ENCODE data around the gene GORASP2. TPM values are rescaled to one million over a fixed set of nuclear protein-coding genes. Genes with fewer than 3 reads are reported as not detected.

The GORASP2 gene
- total and polyA plus RNA-seq, 10 donors: 17.3 to 57.5 (median 50.6) TPM

GRCh38 chr2:170883683-170884082, 45.4 kb upstream of the GORASP2 start:
- peaks cover 0 to 13% (median 0%) of the 10 kb centered on the region in 7 donors for H3K27me3 ChIP-seq (replicated peaks in 1 of 7)
- intact Hi-C loops (cut with DNase I; ENCODE audit: low total_unique reads): no loop called here
- 81 to 93% (median 86%) methylated on average over 2 of the region's 2 CpGs for WGBS, 5 donors
- DNase-seq: no peak
- H3K9me3 ChIP-seq: no peaks in the 10 kb centered on the region
- no peaks in the 10 kb centered on the region for H3K36me3 ChIP-seq
- H3K4me3 ChIP-seq: no peak overlapping the region
- no peak for TF ChIP-seq POLR2A (IDR thresholded peaks at IDR 0.05)
- TF ChIP-seq POLR2AphosphoS5 (IDR thresholded peaks at IDR 0.05): no peak
- no peak for TF ChIP-seq CTCF (IDR thresholded peaks at IDR 0.05 in 8 of 11, conservative IDR thresholded peaks at IDR 0.05 in 3 of 11)
- H3K27ac ChIP-seq: no peak overlapping the region
- H3K4me1 ChIP-seq: peaks cover 0 to 1% (median 0%) of the 10 kb centered on the region in 6 donors

GRCh38 chr2:170885130-170885791, 43.8 kb upstream of the GORASP2 start:
- 77 to 91% (median 85%) methylated on average over 5 of the region's 5 CpGs for WGBS, 5 donors
- H3K4me1 ChIP-seq: no peaks in the 10 kb centered on the region
- no peak for DNase-seq
- peaks cover 0 to 13% (median 0%) of the 10 kb centered on the region in 7 donors for H3K27me3 ChIP-seq (replicated peaks in 1 of 7)
- H3K27ac ChIP-seq: no peak overlapping the region
- intact Hi-C loops (cut with DNase I; ENCODE audit: low total_unique reads): no loop called here
- no peak for TF ChIP-seq CTCF (IDR thresholded peaks at IDR 0.05 in 8 of 11, conservative IDR thresholded peaks at IDR 0.05 in 3 of 11)
- TF ChIP-seq POLR2A (IDR thresholded peaks at IDR 0.05): no peak
- TF ChIP-seq POLR2AphosphoS5 (IDR thresholded peaks at IDR 0.05): no peak
- no peaks in the 10 kb centered on the region for H3K36me3 ChIP-seq
- H3K9me3 ChIP-seq: no peaks in the 10 kb centered on the region
- H3K4me3 ChIP-seq: no peak overlapping the region

GRCh38 chr2:170886386-170886785, 42.7 kb upstream of the GORASP2 start:
- Histone ChIP-seq H3K4me3 (no peak overlapping the region), H3K9me3 (no peaks in the 10 kb centered on the region), H3K36me3 (no peaks in the 10 kb centered on the region), H3K4me1 (no peaks in the 10 kb centered on the region), H3K27ac (no peak overlapping the region), H3K27me3 (replicated peaks in 1 of 7) (peaks cover 0 to 13% (median 0%) of the 10 kb centered on the region in 7 donors)
- intact Hi-C loops (cut with DNase I; ENCODE audit: low total_unique reads): no loop called here
- TF ChIP-seq CTCF (IDR thresholded peaks at IDR 0.05 in 8 of 11, conservative IDR thresholded peaks at IDR 0.05 in 3 of 11): no peak
- no peak for TF ChIP-seq POLR2AphosphoS5 (IDR thresholded peaks at IDR 0.05)
- TF ChIP-seq POLR2A (IDR thresholded peaks at IDR 0.05): no peak
- WGBS, 5 donors: 88 to 100% (median 94%) methylated on average over 1 of the region's 1 CpG
- DNase-seq: no peak

GRCh38 chr2:170887496-170887895, 41.6 kb upstream of the GORASP2 start:
- H3K9me3 ChIP-seq: no peaks in the 10 kb centered on the region
- no peaks in the 10 kb centered on the region for H3K4me1 ChIP-seq
- H3K36me3 ChIP-seq: no peaks in the 10 kb centered on the region
- no peak overlapping the region for H3K4me3 ChIP-seq
- TF ChIP-seq CTCF (IDR thresholded peaks at IDR 0.05 in 8 of 11, conservative IDR thresholded peaks at IDR 0.05 in 3 of 11) (no peak), POLR2A (IDR thresholded peaks at IDR 0.05) (no peak), POLR2AphosphoS5 (IDR thresholded peaks at IDR 0.05) (no peak)
- no peak overlapping the region for H3K27ac ChIP-seq
- intact Hi-C loops (cut with DNase I; ENCODE audit: low total_unique reads): no loop called here
- no peak for DNase-seq
- peaks cover 0 to 13% (median 0%) of the 10 kb centered on the region in 7 donors for H3K27me3 ChIP-seq (replicated peaks in 1 of 7)
